GM18498 (cell line): Measurements from ENCODE around the gene LACTBL1.
"Not testable (repeated sequence)": the region's sequence is repeated elsewhere in the genome, so short reads cannot be mapped to it uniquely, and the experiment has no call there.

ENCODE experiments used
- ATAC-seq: cut with Tn5 transposase; IDR thresholded peaks from one replicate; pipeline ENCODE4 v1.9.1; 2021; ENCODE audit warnings: mild to moderate bottlenecking, moderate library complexity; ENCODE audit not compliant: unreplicated experiment

Gene LACTBL1

DNA sequence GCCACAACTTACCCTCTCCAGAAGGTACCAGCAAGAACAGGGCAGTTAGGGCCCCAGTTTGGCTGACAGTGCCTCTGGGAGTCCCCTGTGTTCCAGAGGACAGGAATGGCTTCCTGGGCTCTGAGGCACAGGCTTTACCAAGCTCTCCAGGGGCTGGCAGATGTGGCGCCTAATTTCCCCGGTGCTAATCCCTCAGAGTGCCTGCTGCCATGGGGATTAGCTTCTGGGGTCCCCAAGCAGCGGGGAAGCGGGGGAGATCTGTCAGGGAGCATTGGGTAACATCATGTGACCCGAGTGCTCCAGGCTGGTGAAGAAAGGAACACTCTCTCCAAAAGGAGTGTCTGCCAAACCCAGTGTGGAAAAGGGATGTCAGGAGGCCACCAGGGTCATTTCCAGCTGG is at the start of gene LACTBL1:
Gene LACTBL1, minus strand, starts transcription at position 107 of the 400 bp plus-strand sequence. CDS start 550 bp downstream, outside the sequence.
- ATAC-seq, result no peak

GRCh38 chr1:23021834-23022233 is 49.2 kb upstream of the LACTBL1 start:
- no peak for ATAC-seq

DNA sequence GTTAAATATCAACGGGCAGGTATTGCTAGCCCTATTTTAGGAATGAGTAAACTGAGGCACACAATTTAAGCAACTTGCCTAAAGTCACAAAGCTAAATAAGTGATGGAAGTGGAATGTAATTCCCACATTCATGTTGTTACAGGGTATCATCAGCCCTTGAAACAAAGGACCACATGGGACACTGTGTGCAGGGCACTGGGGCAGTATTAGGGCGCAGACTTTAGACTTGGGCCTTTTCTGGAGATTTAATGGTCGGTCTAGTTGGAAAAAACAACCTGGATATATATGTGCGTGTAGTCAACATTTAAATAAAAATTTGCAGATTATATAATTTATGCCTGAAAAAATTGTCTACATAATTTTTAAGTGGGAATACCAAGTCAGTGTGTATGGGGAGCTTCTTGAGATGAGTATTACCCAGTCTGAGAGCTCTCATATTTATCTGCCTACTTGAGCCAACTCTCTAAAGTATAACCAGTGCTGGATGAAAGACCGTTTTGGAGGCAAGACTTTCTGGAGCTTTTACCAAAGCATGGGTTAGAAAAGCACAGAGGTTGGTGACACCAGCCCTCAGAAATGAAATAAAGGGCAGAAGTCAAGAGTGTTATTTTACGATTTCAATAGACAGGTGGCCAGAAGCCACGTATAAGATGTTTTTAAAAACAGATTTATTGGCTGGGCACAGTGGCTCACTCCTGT is 48.2 kb upstream of the LACTBL1 start:
- ATAC-seq, result no peak

- ATAC-seq, result peak; percentile 17
Observed at GRCh38 chr1:23019863-23020625, 47.4 kb upstream of the LACTBL1 start.

DNA sequence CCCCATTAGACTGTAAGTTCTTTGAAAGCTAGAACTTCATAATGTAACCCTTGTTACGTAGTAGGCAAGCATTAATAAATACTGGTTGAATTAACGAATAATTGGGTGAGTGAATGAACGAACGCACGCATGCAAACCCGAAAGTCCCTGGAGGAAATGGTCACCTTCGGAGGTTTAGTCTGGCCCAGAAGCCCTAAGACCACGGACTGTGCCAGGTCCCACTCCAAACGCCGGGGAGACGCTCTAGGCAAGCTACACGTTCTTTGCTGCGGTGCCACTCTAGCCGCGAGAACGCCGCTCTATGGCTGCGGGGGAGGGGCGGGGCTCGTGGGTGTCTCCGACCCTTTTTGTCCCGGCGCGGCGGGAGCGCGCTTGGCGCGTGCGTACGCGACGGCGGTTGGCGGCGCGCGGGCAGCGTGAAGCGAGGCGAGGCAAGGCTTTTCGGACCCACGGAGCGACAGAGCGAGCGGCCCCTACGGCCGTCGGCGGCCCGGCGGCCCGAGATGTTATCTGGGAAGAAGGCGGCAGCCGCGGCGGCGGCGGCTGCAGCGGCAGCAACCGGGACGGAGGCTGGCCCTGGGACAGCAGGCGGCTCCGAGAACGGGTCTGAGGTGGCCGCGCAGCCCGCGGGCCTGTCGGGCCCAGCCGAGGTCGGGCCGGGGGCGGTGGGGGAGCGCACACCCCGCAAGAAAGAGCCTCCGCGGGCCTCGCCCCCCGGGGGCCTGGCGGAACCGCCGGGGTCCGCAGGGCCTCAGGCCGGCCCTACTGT is 46.6 kb upstream of the LACTBL1 start, which contains the start of gene KDM1A:
Gene KDM1A, plus strand, starts transcription at position 375 of the 769 bp plus-strand sequence. Its CDS starts 129 bp downstream, at position 504.
- peak; percentile 94 for ATAC-seq

- peak; percentile 4 for ATAC-seq
Observed at GRCh38 chr1:23018661-23019093, 46.0 kb upstream of the LACTBL1 start.

DNA sequence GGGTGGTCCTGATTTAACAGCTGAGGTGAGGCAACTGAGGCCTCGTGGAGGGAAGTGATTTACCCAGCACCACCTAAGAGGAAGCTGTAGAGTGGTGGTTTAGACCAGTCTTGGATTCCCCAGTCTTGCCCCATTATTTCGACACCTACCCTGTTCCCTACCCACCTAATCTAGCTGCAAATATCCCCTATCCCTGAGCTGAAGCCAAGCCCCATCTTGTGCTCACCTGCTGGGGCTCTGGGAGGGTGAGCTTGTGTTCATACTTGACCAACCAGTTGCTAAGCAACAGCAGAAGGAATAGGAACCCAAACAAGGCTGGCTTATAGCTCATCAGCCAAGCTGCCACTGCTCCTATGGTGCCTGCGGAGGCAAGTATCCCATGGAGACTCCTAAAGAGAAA is 41.0 kb upstream of the LACTBL1 start:
- ATAC-seq, result no peak

DNA sequence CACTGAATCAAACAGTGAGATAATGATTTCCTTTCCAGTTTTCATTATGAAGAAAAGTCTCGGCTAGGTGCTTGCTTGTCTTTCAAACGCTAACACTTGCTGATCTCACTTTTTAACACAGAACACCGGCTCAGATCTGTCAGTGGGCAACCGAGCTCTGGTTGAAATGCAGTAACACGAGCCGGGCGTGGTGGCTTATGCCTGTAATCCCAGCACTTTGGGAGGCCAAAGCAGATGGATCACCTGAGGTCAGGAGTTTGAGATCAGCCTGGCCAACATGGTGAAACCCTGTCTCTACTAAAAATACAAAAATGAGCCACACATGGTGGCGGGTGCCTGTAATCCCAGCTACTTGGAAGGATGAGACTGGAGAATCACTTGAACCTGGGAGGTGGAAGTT is 37.4 kb upstream of the LACTBL1 start:
- not testable (repeated sequence) for ATAC-seq

DNA sequence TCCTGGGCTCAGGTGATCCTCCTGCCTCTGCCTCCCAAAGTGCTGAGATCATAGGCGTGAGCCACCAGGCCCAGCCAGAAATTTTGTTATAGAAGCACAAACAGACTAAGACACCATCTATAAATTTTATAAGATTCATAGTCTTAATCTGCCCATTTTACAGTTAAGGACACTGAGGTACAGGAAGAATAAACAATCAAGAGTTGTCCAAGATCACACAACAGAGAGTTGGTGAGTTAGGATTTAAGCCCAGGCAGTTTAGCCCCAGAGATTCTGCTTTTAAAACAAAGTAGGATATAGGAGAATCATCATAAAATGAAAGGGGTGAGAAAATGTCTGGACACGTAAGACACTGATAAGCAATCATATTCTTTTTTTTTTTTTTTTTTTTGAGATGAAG is 36.2 kb upstream of the LACTBL1 start:
- ATAC-seq, result no peak

DNA sequence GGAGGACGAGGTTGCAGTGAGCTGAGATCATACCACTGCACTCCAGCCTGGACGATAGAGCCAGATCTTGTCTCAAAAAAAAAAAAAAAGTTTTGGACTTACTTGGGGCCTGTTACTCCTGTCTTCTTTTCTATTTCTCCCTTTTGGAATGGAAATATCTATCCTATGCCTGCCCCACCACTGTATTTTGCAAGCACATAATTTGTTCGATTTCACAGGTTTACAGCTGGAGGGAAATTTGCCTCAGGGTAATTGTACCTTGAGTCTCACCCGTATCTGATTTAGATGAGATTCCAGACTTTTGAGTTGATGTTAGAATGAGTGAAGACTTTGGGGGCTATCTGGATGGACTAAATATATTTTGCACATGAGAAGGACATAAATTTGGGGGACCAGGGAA is 34.4 kb upstream of the LACTBL1 start:
- no peak for ATAC-seq

GRCh38 chr1:23004769-23005168 is 32.1 kb upstream of the LACTBL1 start:
- ATAC-seq, result not testable (repeated sequence)

DNA sequence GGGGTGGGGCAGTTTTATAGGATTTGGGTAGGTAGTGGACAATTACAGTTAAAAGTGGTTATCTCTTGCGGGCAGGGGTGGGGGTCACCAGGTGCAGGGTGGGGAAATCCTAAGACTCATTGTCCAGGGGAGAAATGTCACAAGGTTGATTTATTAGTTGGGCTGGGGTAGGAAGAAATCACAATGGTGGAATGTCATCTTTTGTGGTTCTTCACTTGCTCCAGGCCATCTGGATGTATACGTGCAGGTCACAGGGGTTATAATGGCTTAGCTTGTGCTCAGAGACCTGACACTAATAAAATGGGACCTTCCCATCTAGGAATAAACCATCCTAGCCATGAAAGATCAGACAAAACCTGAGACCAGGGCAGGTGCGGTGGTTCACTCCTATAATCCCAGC is 31.4 kb upstream of the LACTBL1 start:
- no peak for ATAC-seq

- ATAC-seq, result not testable (repeated sequence)
Observed at GRCh38 chr1:23002218-23002617, 29.6 kb upstream of the LACTBL1 start.

- ATAC-seq, result not testable (repeated sequence)
Observed at GRCh38 chr1:23000133-23000532, 27.5 kb upstream of the LACTBL1 start.

GRCh38 chr1:22997528-22997927 is 24.9 kb upstream of the LACTBL1 start:
- ATAC-seq, result not testable (repeated sequence)

- ATAC-seq, result no peak
Observed at GRCh38 chr1:22995774-22996173, 23.1 kb upstream of the LACTBL1 start.

DNA sequence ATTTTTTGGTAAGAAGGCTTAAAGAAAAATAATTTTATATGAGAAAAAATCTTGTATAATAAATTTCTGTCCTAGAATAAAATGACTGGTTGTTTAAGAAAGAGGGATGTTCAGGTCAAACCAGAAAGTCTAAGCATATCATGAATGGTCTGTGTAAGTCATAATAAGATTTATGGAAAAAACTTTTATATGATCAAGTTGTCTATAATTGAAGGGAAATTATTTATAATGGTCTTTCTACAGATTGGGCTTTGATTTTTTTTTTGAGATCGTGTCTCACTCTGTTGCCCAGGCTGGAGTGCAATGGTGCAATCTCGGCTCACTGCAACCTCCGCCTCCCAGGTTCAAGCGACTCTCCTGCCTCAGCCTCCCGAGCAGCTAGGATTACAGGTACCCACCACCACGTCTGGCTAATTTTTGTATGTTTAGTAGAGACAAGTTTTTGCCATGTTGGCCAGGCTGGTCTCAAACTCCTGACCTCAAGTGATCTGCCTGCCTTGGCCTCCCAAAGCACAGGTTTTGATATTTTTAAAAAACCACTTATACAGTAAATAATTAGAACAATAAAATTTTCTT is 20.6 kb upstream of the LACTBL1 start:
- not testable (repeated sequence) for ATAC-seq

- not testable (repeated sequence) for ATAC-seq
Observed at GRCh38 chr1:22992384-22992783, 19.7 kb upstream of the LACTBL1 start.

GRCh38 chr1:22983944-22984343 is 11.3 kb upstream of the LACTBL1 start:
- no peak for ATAC-seq

DNA sequence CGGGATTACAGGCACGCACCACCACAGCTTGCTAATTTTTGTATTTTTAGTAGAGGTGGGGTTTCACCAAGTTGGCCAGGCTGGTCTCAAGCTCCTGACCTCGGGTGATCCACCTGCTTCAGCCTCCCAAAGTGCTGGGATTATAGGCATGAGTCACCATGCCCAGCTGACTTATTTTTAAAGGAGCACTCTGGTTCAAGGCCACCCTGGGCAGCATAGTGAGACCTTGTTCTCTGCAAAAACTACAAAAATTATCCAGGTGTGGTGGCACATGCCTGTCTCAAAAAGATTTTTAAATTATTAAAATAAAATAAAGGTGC is 7.8 kb upstream of the LACTBL1 start:
- ATAC-seq, result not testable (repeated sequence)

- no peak for ATAC-seq
Observed at GRCh38 chr1:22978299-22978698, 5.6 kb upstream of the LACTBL1 start.
